ENCODE data around the gene CFP.
"Not testable (repeated sequence)": the region's sequence is repeated elsewhere in the genome, so short reads cannot be mapped to it uniquely, and the experiment has no call there.

CFP gene

GRCh38 chrX:47629419-47630200, at the start of gene CFP:
Gene CFP, minus strand, starts transcription at chrX:47629930. Its CDS starts 86 bp downstream, at chrX:47629844.
- in situ Hi-C loops (cut with HindIII; ENCODE audit: low pct_unique_long_range_greater_than_20kb, low sequenced_read_pairs) = no loop called here
- no peak for DNase-seq (ENCODE audit: low read depth in 1 of 2, low spot score in 1 of 2)
- TF ChIP-seq JUND (IDR thresholded peaks at IDR 0.05; ENCODE audit: low read depth) = no peak

GRCh38 chrX:47675959-47676859, 46.5 kb upstream of the CFP start:
- DNase-seq (ENCODE audit: low read depth in 1 of 2, low spot score in 1 of 2); in situ Hi-C loops (cut with HindIII; ENCODE audit: low pct_unique_long_range_greater_than_20kb, low sequenced_read_pairs): not testable (repeated sequence)

GRCh38 chrX:47674776-47675175, 45.0 kb upstream of the CFP start:
- TF ChIP-seq JUND (IDR thresholded peaks at IDR 0.05; ENCODE audit: low read depth) = no peak
- DNase-seq (ENCODE audit: low read depth in 1 of 2, low spot score in 1 of 2) = no peak
- in situ Hi-C loops (cut with HindIII; ENCODE audit: low pct_unique_long_range_greater_than_20kb, low sequenced_read_pairs) = no loop called here

- DNase-seq (ENCODE audit: low read depth in 1 of 2, low spot score in 1 of 2); in situ Hi-C loops (cut with HindIII; ENCODE audit: low pct_unique_long_range_greater_than_20kb, low sequenced_read_pairs): not testable (repeated sequence)
These were observed 36.1 kb upstream of the CFP start for GRCh38 chrX:47665797-47666196.

- no peak for DNase-seq (ENCODE audit: low read depth in 1 of 2, low spot score in 1 of 2)
- TF ChIP-seq JUND (IDR thresholded peaks at IDR 0.05; ENCODE audit: low read depth) = no peak
- in situ Hi-C loops (cut with HindIII; ENCODE audit: low pct_unique_long_range_greater_than_20kb, low sequenced_read_pairs) = no loop called here
These were observed 35.0 kb upstream of the CFP start for GRCh38 chrX:47664737-47665136.

GRCh38 chrX:47662144-47662657, 32.5 kb upstream of the CFP start:
- in situ Hi-C loops (cut with HindIII; ENCODE audit: low pct_unique_long_range_greater_than_20kb, low sequenced_read_pairs) = no loop called here
- no peak for DNase-seq (ENCODE audit: low read depth in 1 of 2, low spot score in 1 of 2)
- no peak for TF ChIP-seq JUND (IDR thresholded peaks at IDR 0.05; ENCODE audit: low read depth)

- no peak for TF ChIP-seq JUND (IDR thresholded peaks at IDR 0.05; ENCODE audit: low read depth)
- no peak for DNase-seq (ENCODE audit: low read depth in 1 of 2, low spot score in 1 of 2)
- in situ Hi-C loops (cut with HindIII; ENCODE audit: low pct_unique_long_range_greater_than_20kb, low sequenced_read_pairs) = no loop called here
These were observed 31.8 kb upstream of the CFP start for GRCh38 chrX:47661539-47661938.

- TF ChIP-seq JUND (IDR thresholded peaks at IDR 0.05; ENCODE audit: low read depth) = no peak
- in situ Hi-C loops (cut with HindIII; ENCODE audit: low pct_unique_long_range_greater_than_20kb, low sequenced_read_pairs) = no loop called here
These were observed 29.6 kb upstream of the CFP start for GRCh38 chrX:47659421-47659726.

GRCh38 chrX:47658684-47659420, 29.1 kb upstream of the CFP start, which contains the start of gene UXT:
Gene UXT, minus strand, starts transcription at chrX:47659180. Its CDS starts 253 bp downstream, at chrX:47658927.
- in situ Hi-C loops (cut with HindIII; ENCODE audit: low pct_unique_long_range_greater_than_20kb, low sequenced_read_pairs) = no loop called here
- no peak for TF ChIP-seq JUND (IDR thresholded peaks at IDR 0.05; ENCODE audit: low read depth)
- DNase-seq (ENCODE audit: low read depth in 1 of 2, low spot score in 1 of 2) = peak; percentile 68 to 98

More at GRCh38 chrX:47659421-47659726, 29.6 kb upstream of the CFP start:
- DNase-seq (ENCODE audit: low read depth in 1 of 2, low spot score in 1 of 2) = no peak

- in situ Hi-C loops (cut with HindIII; ENCODE audit: low pct_unique_long_range_greater_than_20kb, low sequenced_read_pairs) = no loop called here
- TF ChIP-seq JUND (IDR thresholded peaks at IDR 0.05; ENCODE audit: low read depth) = no peak
- no peak for DNase-seq (ENCODE audit: low read depth in 1 of 2, low spot score in 1 of 2)
These were observed 28.6 kb upstream of the CFP start for GRCh38 chrX:47658301-47658683.

- DNase-seq (ENCODE audit: low read depth in 1 of 2, low spot score in 1 of 2) = no peak
- in situ Hi-C loops (cut with HindIII; ENCODE audit: low pct_unique_long_range_greater_than_20kb, low sequenced_read_pairs) = no loop called here
- no peak for TF ChIP-seq JUND (IDR thresholded peaks at IDR 0.05; ENCODE audit: low read depth)
These were observed 21.5 kb upstream of the CFP start for GRCh38 chrX:47651043-47651905.

Data from T47D (cell line).